ENCODE measurements around the gene ANKRD18A. TPM values are rescaled to one million over a fixed set of nuclear protein-coding genes. Genes with fewer than 3 reads are reported as not detected.
A peak's percentile ranks its signal among the peaks of the same experiment; 100 is the strongest.

The ANKRD18A gene
- total RNA-seq, result 0.12 and 0.24 TPM in 2 replicates

GRCh38 chr9:38620483-38621433 is at the start of gene ANKRD18A:
Gene ANKRD18A (minus strand): TSS chr9:38620596. CDS start chr9:38620285, 311 bp downstream.
- peak; percentile 14 for DNase-seq (ENCODE audit: extremely low read depth, low read depth, low spot score)

DNA sequence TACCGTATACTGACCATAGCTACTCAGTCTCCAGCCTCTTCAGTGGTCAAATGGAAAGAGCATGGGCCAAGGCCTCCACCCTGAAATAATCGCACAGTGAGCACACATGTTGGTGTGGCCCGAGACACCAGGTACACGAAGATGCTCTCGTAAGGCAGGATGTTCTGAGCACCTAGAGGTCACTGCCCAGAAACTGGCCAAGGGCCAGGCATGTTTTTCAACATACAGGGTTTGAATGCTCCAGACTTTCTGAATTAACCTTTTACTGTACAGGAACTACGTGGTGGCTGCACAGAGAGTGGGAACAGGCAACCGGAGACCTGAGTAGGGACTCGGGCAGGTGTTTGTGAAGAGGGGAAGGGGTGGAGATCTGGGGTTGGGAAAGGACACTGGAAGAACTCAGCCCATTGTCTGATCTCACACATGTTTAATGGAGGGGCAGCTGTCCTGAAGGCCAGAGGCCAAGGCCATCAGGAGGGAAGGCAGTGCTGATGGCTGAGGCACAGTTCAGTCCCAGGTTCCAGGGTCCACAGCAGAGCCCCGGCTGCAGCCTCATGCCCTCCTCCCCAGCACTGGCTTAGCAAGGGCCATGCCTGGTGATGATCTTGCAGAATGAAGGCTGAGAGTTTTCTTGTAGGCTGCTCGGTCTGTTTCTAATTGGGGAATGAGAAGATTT is 48.5 kb upstream of the ANKRD18A start:
- no peak for DNase-seq (ENCODE audit: extremely low read depth, low read depth, low spot score)

DNA sequence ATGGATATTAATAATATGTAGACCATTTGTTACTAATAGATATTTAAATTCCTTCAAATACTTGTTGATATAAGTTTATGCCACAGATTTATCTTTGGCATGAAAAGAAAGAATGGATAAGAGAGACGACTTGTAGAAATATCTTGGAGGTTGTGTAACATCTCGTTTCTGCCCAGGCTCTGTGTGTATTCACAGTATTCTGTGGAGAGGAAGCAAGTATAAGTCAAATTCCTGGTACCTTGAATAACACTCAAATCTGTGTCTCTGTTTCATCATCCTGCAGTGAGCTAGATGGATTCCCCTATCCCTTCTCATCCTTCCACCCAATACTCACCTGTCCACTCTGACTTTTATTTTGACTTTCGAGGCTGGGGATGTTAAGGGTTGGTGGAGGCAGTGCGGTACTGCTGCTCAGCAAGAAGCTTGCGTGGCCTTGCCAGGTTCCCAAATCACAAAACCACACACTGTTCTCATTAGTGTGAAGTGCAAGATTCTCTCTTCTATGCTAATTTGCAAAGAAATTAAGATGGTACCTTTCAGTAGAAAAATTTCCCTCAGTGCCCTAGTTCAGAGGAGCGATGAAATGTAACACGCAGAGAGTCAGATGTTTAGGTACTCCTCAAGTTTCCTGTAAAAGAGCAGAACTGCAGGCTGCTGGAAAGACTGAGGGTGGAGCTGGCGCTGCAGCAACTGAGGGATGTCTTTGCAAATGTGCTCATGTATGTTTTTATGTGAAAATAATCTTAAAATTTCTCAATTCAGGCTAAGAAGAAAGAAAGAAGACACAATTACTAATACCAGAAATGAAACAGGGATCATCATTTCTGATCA is 42.6 kb upstream of the ANKRD18A start:
- no peak for DNase-seq (ENCODE audit: extremely low read depth, low read depth, low spot score)

DNA sequence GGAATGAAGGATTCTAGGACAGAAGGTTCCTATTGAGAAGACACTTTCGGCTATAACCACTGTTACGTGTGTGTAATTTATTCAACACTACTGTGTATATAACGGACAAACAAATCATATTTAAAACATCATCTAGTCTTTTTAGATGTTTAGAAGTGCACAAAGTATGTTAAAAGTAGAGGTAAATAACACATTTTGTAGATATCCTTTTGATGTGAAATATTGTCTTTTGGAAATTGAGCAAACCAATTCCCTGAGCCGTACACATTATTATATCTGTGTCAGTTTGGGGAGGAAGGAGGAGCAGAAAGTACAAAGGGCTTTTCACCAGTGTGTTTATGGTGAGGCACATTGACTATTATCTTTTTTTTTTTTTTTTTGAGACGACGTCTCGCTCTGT is 39.1 kb upstream of the ANKRD18A start:
- no peak for DNase-seq (ENCODE audit: extremely low read depth, low read depth, low spot score)

DNA sequence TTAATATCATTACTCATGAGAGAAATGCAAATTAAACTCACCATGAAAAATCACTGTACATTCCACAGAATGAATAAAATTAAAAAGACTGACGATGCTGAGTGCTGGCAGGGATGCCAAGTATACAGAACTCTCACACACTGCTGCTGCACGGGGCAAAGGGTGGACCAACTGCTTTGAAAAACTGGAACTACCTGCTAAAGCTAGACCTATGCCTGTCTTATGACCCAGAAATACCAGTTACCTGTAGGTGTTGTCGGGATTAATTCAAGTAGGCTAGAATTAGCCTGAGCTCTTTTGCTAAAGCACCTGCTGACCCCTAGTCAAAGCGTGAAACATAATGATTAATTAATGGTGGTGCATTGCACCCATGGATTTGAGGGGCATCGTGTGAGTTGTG is 36.5 kb upstream of the ANKRD18A start:
- no peak for DNase-seq (ENCODE audit: extremely low read depth, low read depth, low spot score)

- no peak for DNase-seq (ENCODE audit: extremely low read depth, low read depth, low spot score)
These were observed 32.1 kb upstream of the ANKRD18A start for GRCh38 chr9:38652486-38652885.

GRCh38 chr9:38652044-38652443 is 31.6 kb upstream of the ANKRD18A start:
- no peak for DNase-seq (ENCODE audit: extremely low read depth, low read depth, low spot score)

GRCh38 chr9:38651400-38652042 is 31.1 kb upstream of the ANKRD18A start:
- DNase-seq (ENCODE audit: extremely low read depth, low read depth, low spot score), result no peak

DNA sequence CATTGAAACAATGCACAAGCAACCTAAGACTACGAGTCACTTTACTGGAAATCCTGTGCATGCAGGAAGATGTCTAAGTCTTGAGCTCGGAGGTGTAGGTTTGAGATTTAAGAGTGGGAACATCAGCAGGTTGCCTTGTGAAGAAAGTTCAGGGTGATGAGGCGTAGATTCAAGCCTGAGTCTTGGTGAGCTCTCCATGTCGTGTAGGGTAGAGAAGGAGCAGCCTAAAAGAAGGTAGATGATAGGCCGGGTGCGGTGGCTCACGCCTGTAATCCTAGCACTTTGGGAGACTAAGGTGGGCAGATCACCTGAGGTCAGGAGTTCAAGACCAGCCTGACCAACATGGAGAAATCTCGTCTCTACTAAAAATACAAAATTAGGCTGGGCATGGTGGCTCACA is 30.2 kb upstream of the ANKRD18A start:
- no peak for DNase-seq (ENCODE audit: extremely low read depth, low read depth, low spot score)

DNA sequence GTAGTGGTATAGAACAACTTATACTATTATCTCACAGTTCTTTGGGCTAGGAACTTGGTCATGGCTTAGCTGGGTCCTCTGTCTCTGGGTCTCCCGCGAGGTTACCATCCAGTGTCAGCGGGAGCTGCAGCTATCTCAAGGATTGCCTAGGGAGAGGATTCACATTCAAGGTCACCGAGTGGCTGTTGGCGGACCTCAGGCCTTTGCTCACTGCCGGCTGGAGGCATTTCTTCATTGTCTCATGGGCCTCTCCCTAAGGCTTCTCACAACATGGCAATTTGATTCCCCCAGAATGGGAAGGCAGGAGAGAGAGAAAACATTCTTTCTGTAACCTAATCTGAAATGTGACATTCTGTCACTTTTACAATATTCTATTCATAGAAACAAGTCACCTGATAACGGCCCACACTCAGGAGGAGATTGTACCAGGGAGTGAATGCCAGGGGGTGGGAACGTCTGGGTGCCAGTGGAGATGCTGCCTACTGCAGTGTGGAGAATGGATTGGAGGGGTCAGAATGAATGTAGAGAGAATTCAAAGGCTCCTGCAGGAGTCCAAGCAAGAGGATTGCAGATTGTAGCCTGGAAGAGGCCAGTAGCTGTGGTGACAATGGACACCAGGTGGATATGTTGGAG is 29.5 kb upstream of the ANKRD18A start:
- no peak for DNase-seq (ENCODE audit: extremely low read depth, low read depth, low spot score)

DNA sequence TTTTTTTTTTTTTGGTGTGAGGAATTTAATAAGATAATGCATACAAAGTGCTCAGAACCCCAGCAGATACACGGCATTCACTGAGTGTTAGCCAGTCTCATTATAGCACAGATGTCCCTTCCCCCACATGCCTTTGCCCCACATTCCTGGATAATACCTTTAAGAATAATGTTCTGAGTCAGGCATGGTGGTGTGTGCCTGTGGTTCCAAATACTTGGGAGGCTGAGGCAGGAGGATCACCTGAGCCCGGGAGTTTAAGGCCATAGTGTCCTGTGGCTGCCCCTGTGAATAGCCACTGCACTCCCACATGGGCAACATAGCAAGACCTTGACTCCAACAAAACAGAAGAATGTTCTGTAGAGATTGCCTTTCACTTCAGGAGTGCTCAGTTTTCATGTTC is 24.2 kb upstream of the ANKRD18A start:
- no peak for DNase-seq (ENCODE audit: extremely low read depth, low read depth, low spot score)

GRCh38 chr9:38643815-38644173 is 23.4 kb upstream of the ANKRD18A start:
- no peak for DNase-seq (ENCODE audit: extremely low read depth, low read depth, low spot score)

GRCh38 chr9:38642951-38643814 is 22.8 kb upstream of the ANKRD18A start:
- DNase-seq (ENCODE audit: extremely low read depth, low read depth, low spot score), result no peak

GRCh38 chr9:38641985-38642864 is 21.8 kb upstream of the ANKRD18A start:
- peak; percentile 7 for DNase-seq (ENCODE audit: extremely low read depth, low read depth, low spot score)

DNA sequence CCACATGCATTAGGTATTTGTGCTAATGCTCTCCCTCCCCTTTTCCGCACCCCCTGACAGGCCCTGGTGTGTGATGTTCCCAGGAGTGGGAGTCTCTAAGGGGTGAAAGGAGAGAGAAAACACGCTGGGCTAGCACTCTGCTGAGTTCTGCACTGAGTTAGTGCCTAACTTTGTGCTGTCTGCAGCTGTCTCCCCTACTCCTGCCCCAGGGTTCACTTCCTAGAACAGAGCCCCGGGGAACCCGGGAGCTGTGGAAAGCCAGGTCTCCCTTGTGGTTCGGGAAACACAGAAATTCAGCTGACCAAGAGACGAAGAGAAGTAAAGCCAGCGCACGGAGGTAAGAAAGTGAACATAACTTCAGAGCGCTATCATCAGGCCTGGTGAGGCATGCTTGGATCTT is 20.7 kb upstream of the ANKRD18A start:
- no peak for DNase-seq (ENCODE audit: extremely low read depth, low read depth, low spot score)

DNA sequence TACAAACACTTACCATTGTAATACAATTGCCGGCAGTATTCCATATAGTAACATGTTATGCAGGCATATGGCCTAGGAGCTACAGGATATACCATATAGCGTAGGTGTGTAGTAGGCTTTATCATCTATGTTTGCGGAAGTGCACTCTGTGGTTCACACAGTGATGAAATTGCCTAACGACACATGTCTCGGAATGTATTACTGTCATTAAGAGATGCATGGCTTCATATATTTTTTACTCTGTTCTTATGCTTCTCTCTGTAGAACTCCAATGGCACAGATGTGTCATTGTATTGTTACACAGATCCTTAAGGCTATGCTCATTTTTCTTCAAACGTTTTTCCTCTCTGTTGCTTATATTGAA is 19.2 kb upstream of the ANKRD18A start:
- DNase-seq (ENCODE audit: extremely low read depth, low read depth, low spot score), result no peak

DNA sequence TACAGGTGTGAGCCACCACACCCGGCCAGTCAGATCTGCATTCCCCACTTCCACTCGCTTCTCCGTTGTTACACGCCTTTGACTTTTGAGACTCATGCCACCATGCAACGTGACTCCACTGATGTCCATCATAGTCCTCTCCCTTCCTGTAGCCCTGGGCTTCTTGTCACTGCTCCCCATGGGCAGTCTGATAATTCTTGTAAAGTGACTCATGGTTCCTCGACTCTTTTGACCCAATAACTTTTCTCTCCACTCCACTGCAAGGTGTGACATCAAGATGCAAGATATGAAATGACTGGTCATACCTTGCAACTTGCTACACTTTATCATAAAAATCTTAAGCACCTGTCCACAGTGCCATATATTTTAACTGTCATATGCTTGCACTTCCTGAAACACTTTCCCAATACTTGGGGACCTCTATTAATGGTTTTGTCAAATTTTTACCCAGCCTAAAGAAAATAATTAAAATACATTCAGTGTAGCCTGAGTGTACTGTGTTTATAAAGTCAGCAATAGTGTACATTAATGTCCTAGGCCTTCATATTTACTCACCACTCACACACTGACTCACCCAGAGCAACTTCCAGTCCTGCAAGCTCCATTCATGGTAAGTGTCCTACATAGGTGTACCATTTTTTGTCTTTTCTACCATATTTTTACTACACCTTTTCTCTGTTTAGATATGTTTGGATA is 18.6 kb upstream of the ANKRD18A start:
- DNase-seq (ENCODE audit: extremely low read depth, low read depth, low spot score), result no peak

GRCh38 chr9:38634315-38634714 is 13.9 kb upstream of the ANKRD18A start:
- DNase-seq (ENCODE audit: extremely low read depth, low read depth, low spot score), result no peak
